GM18858 (cell line): ENCODE measurements around the gene NAA30.

Source experiments
- ATAC-seq: cut with Tn5 transposase; IDR thresholded peaks from one replicate; pipeline ENCODE4 v1.9.1; 2021; ENCODE audit not compliant: unreplicated experiment

Gene NAA30

GRCh38 chr14:57391517-57392195 lies 1.3 kb downstream of the NAA30 start:
- ATAC-seq, result no peak

- no peak for ATAC-seq
These were observed 2.4 kb downstream of the NAA30 start for GRCh38 chr14:57392830-57393229.

GRCh38 chr14:57400556-57401494 lies 10.4 kb downstream of the NAA30 start:
- no peak for ATAC-seq

- ATAC-seq, result no peak
These were observed 11.1 kb downstream of the NAA30 start for GRCh38 chr14:57401501-57401900.

- ATAC-seq, result no peak
These were observed 11.9 kb downstream of the NAA30 start for GRCh38 chr14:57402173-57402852.

- ATAC-seq, result no peak
These were observed 13.1 kb downstream of the NAA30 start for GRCh38 chr14:57403521-57403864.

GRCh38 chr14:57405562-57405961 lies 15.2 kb downstream of the NAA30 start:
- no peak for ATAC-seq

- no peak for ATAC-seq
These were observed 17.7 kb downstream of the NAA30 start for GRCh38 chr14:57408037-57408436.

GRCh38 chr14:57408634-57409033 lies 18.2 kb downstream of the NAA30 start:
- ATAC-seq, result no peak

- no peak for ATAC-seq
These were observed 22.0 kb downstream of the NAA30 start for GRCh38 chr14:57412341-57412740.

- ATAC-seq, result no peak
These were observed 23.5 kb downstream of the NAA30 start for GRCh38 chr14:57413849-57414248.

GRCh38 chr14:57417228-57417627 lies 26.8 kb downstream of the NAA30 start:
- no peak for ATAC-seq

- no peak for ATAC-seq
These were observed 28.6 kb downstream of the NAA30 start for GRCh38 chr14:57418999-57419398.

GRCh38 chr14:57420033-57420432 lies 29.6 kb downstream of the NAA30 start:
- ATAC-seq, result no peak

GRCh38 chr14:57420986-57421385 lies 30.6 kb downstream of the NAA30 start:
- ATAC-seq, result no peak

GRCh38 chr14:57435923-57436322 lies 45.5 kb downstream of the NAA30 start:
- ATAC-seq, result no peak

GRCh38 chr14:57461777-57462320 lies 71.5 kb downstream of the NAA30 start:
- no peak for ATAC-seq

- no peak for ATAC-seq
These were observed 72.2 kb downstream of the NAA30 start for GRCh38 chr14:57462551-57462950.

GRCh38 chr14:57464008-57464730 lies 73.8 kb downstream of the NAA30 start:
- no peak for ATAC-seq
